ENCODE data around the gene SPACA4.
A peak's percentile ranks its signal among the peaks of the same experiment; 100 is the strongest.

Gene SPACA4

GRCh38 chr19:48633148-48634035, 26.9 kb downstream of the SPACA4 start:
- no peak for DNase-seq (ENCODE audit: low read depth in 2 of 2, low spot score in 1 of 2)

GRCh38 chr19:48634036-48634342, 27.4 kb downstream of the SPACA4 start:
- DNase-seq (ENCODE audit: low read depth in 2 of 2, low spot score in 1 of 2), result no peak

- DNase-seq (ENCODE audit: low read depth in 2 of 2, low spot score in 1 of 2), result peak; percentile 65 to 82
Observed at GRCh38 chr19:48634424-48635262, 28.1 kb downstream of the SPACA4 start.

GRCh38 chr19:48635263-48635965, 28.9 kb downstream of the SPACA4 start:
- peak in 1 of 2 donors; percentile 59 for DNase-seq (ENCODE audit: low read depth in 2 of 2, low spot score in 1 of 2)

- no peak for DNase-seq (ENCODE audit: low read depth in 2 of 2, low spot score in 1 of 2)
Observed at GRCh38 chr19:48635966-48636858, 29.7 kb downstream of the SPACA4 start.

GRCh38 chr19:48636859-48637448, 30.4 kb downstream of the SPACA4 start, which contains the start of gene DBP:
DBP (minus strand) TSS chr19:48637379; CDS start chr19:48636994, 385 bp downstream.
- DNase-seq (ENCODE audit: low read depth in 2 of 2, low spot score in 1 of 2), result no peak

GRCh38 chr19:48637449-48637947, 31.0 kb downstream of the SPACA4 start:
- peak; percentile 98 to 99 for DNase-seq (ENCODE audit: low read depth in 2 of 2, low spot score in 1 of 2)

- DNase-seq (ENCODE audit: low read depth in 2 of 2, low spot score in 1 of 2), result peak in 1 of 2 donors; percentile 69
Observed at GRCh38 chr19:48637948-48638830, 31.6 kb downstream of the SPACA4 start.

- no peak for DNase-seq (ENCODE audit: low read depth in 2 of 2, low spot score in 1 of 2)
Observed at GRCh38 chr19:48638831-48639381, 32.4 kb downstream of the SPACA4 start.

- no peak for DNase-seq (ENCODE audit: low read depth in 2 of 2, low spot score in 1 of 2)
Observed at GRCh38 chr19:48639483-48640375, 33.2 kb downstream of the SPACA4 start.

- no peak for DNase-seq (ENCODE audit: low read depth in 2 of 2, low spot score in 1 of 2)
Observed at GRCh38 chr19:48641850-48642249, 35.3 kb downstream of the SPACA4 start.

GRCh38 chr19:48642862-48643261, 36.3 kb downstream of the SPACA4 start:
- no peak for DNase-seq (ENCODE audit: low read depth in 2 of 2, low spot score in 1 of 2)

GRCh38 chr19:48644355-48644754, 37.8 kb downstream of the SPACA4 start:
- no peak for DNase-seq (ENCODE audit: low read depth in 2 of 2, low spot score in 1 of 2)

GRCh38 chr19:48644839-48645619, 38.5 kb downstream of the SPACA4 start:
- DNase-seq (ENCODE audit: low read depth in 2 of 2, low spot score in 1 of 2), result peak in 1 of 2 donors; percentile 58

- no peak for DNase-seq (ENCODE audit: low read depth in 2 of 2, low spot score in 1 of 2)
Observed at GRCh38 chr19:48645620-48646000, 39.1 kb downstream of the SPACA4 start.

- peak; percentile 77 to 79 for DNase-seq (ENCODE audit: low read depth in 2 of 2, low spot score in 1 of 2)
Observed at GRCh38 chr19:48646001-48646721, 39.6 kb downstream of the SPACA4 start, which contains the start of gene CA11. CA11 (minus strand) TSS chr19:48646187; CDS start chr19:48645632, 555 bp downstream.
